Thyroid gland (tissue), 4 donors: ENCODE measurements around the gene RBL2.

Source experiments
- CTCF ChIP-seq, 6 experiments: fragments of 200-600 bp in 3 of 6; fragments of 450-650 bp in 3 of 6; sonication (generic) in 3 of 6; IDR thresholded peaks; one replicate each; pipeline ENCODE4 v1.5.1; 2016 to 2019; ENCODE audit warnings: antibody characterized with exemption in 6 of 6, mild to moderate bottlenecking in 2 of 6, inconsistent platforms in 1 of 6, moderate library complexity in 1 of 6
- POLR2A ChIP-seq, 2 donors: fragments of 450-650 bp; IDR thresholded peaks; one replicate each; pipeline ENCODE4 v1.6.1; 2017; ENCODE audit warnings: antibody characterized with exemption in 2 of 2, mild to moderate bottlenecking in 2 of 2, moderate library complexity in 1 of 2

GRCh38 chr16:53517851-53518250, 83.6 kb downstream of the RBL2 start:
- no peak for TF ChIP-seq CTCF (IDR thresholded peaks at IDR 0.05)
- no peak for TF ChIP-seq POLR2A (IDR thresholded peaks at IDR 0.05)
